ENCODE data around the gene HOXC5.

GRCh38 chr12:53984901-53985691 lies 47.8 kb upstream of the HOXC5 start, which contains the start of gene HOXC10:
- TF ChIP-seq, protein P1, sequence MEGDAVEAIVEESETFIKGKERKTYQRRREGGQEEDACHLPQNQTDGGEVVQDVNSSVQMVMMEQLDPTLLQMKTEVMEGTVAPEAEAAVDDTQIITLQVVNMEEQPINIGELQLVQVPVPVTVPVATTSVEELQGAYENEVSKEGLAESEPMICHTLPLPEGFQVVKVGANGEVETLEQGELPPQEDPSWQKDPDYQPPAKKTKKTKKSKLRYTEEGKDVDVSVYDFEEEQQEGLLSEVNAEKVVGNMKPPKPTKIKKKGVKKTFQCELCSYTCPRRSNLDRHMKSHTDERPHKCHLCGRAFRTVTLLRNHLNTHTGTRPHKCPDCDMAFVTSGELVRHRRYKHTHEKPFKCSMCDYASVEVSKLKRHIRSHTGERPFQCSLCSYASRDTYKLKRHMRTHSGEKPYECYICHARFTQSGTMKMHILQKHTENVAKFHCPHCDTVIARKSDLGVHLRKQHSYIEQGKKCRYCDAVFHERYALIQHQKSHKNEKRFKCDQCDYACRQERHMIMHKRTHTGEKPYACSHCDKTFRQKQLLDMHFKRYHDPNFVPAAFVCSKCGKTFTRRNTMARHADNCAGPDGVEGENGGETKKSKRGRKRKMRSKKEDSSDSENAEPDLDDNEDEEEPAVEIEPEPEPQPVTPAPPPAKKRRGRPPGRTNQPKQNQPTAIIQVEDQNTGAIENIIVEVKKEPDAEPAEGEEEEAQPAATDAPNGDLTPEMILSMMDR (conservative IDR thresholded peaks at IDR 0.05): peak; percentile 68
- TF ChIP-seq EZH2 (IDR thresholded peaks at IDR 0.05; ENCODE audit: low read depth): no peak
